Endodermal cell (in vitro differentiated cells): Measurements from ENCODE around the gene PSD. TPM values are rescaled to one million over a fixed set of nuclear protein-coding genes. Genes with fewer than 3 reads are reported as not detected.

Source experiments
- DNase-seq: peaks from one replicate; pipeline ENCODE4 v3.0.0-alpha.2; 2017
- H3K27ac ChIP-seq: 2 replicates; pipeline ENCODE4 v1.5.1; 2013; ENCODE audit warnings: mild to moderate bottlenecking, low read depth, low read length, moderate library complexity
- H3K27me3 ChIP-seq: 2 replicates; pipeline ENCODE4 v1.6.1; 2013; ENCODE audit warnings: mild to moderate bottlenecking, low read length, moderate library complexity; ENCODE audit not compliant: insufficient read depth, control insufficient read depth, poor library complexity, severe bottlenecking
- H3K36me3 ChIP-seq: 2 replicates; pipeline ENCODE4 v1.7.0; 2013; ENCODE audit warnings: mild to moderate bottlenecking, low read length, moderate library complexity; ENCODE audit not compliant: control insufficient read depth, insufficient read depth
- H3K4me1 ChIP-seq: one replicate; pipeline ENCODE4 v1.7.0; 2013; ENCODE audit warnings: low read length; ENCODE audit not compliant: control insufficient read depth, insufficient read depth
- H3K4me3 ChIP-seq: 2 replicates; pipeline ENCODE4 v1.5.1; 2013; ENCODE audit warnings: mild to moderate bottlenecking, low read length, moderate library complexity
- H3K9ac ChIP-seq: 2 replicates; pipeline ENCODE4 v1.6.1; 2013; ENCODE audit warnings: mild to moderate bottlenecking, low read length, moderate library complexity; ENCODE audit not compliant: poor library complexity, severe bottlenecking; ENCODE audit errors: extremely low read depth
- H3K9me3 ChIP-seq: 2 replicates; pipeline ENCODE4 v1.6.1; 2013; ENCODE audit warnings: mild to moderate bottlenecking, low read length, moderate library complexity; ENCODE audit not compliant: control insufficient read depth
- H3K27ac Mint-ChIP-seq: 2 replicates; pipeline ENCODE4 v1.8.0; 2020; ENCODE audit warnings: mixed read lengths
- H3K27me3 Mint-ChIP-seq: 2 replicates; pipeline ENCODE4 v1.8.0; 2021; ENCODE audit warnings: mild to moderate bottlenecking, mixed read lengths; ENCODE audit not compliant: insufficient read depth
- H3K36me3 Mint-ChIP-seq: 2 replicates; pipeline ENCODE4 v1.8.0; 2020; ENCODE audit warnings: low read depth, mixed read lengths
- H3K4me1 Mint-ChIP-seq: 2 replicates; pipeline ENCODE4 v1.8.0; 2020; ENCODE audit warnings: mixed read lengths
- H3K4me3 Mint-ChIP-seq: 2 replicates; pipeline ENCODE4 v1.8.0; 2020; ENCODE audit warnings: mild to moderate bottlenecking, moderate library complexity, mixed read lengths
- H3K9me3 Mint-ChIP-seq: 2 replicates; pipeline ENCODE4 v1.8.0; 2020; ENCODE audit warnings: mild to moderate bottlenecking, mixed read lengths
- CTCF ChIP-seq: fragments of 200-600 bp; sonication (generic); conservative IDR thresholded peaks from 2 replicates; pipeline ENCODE4 v1.5.0; 2021; ENCODE audit warnings: antibody characterized with exemption, mild to moderate bottlenecking
- WGBS, 2 experiments: methylation state at CpG; one replicate each; pipeline versions ENCODE4 v1.1.5 to v1.1.7; 2013; ENCODE audit warnings: missing lambda C conversion rate in 2 of 2, mixed read lengths in 1 of 2; ENCODE audit not compliant: insufficient coverage in 1 of 2, insufficient read length in 1 of 2; 5-methylcytosine and 5-hydroxymethylcytosine counted together
- total RNA-seq, 2 donors: library from RNA; stranded (reverse); fragmentation: NEBNext Ultra II Directional in 1 of 2; extraction: Animal tissue kit (Norgen Biotek cat#: 25700) in 1 of 2; gene quantifications; 2 replicates in 1 of 2; 3 replicates in 1 of 2; pipeline ENCODE4 v1.2.1, GENCODE V29; 2021

PSD gene
- total RNA-seq, 2 donors from 2014 or later, result 2.8 to 8.3 TPM

GRCh38 chr10:102465466-102465865 is 46.9 kb upstream of the PSD start:
- peaks cover 36% of the 10 kb centered on the region for H3K4me1 Mint-ChIP-seq
- Histone ChIP-seq H3K27ac (no peak overlapping the region), H3K4me1 (no peaks in the 10 kb centered on the region), H3K9ac (no peak overlapping the region), H3K4me3 (no peak overlapping the region), H3K36me3 (no peaks in the 10 kb centered on the region), H3K9me3 (no peaks in the 10 kb centered on the region), H3K27me3 (peaks cover 11% of the 10 kb centered on the region)
- TF ChIP-seq CTCF, result no peak
- no peak overlapping the region for H3K27ac Mint-ChIP-seq
- peaks cover 2% of the 10 kb centered on the region for H3K36me3 Mint-ChIP-seq
- H3K27me3 Mint-ChIP-seq, result peaks cover 15% of the 10 kb centered on the region
- peak; percentile 74 for DNase-seq
- H3K4me3 Mint-ChIP-seq, result no peak overlapping the region
- no peaks in the 10 kb centered on the region for H3K9me3 Mint-ChIP-seq
- 69 to 90% methylated on average over 2 to 3 of the region's 3 CpGs for WGBS, 2 experiments

GRCh38 chr10:102463983-102464382 is 45.4 kb upstream of the PSD start:
- TF ChIP-seq CTCF, result no peak
- H3K27me3 Mint-ChIP-seq, result peaks cover 26% of the 10 kb centered on the region
- H3K9me3 ChIP-seq, result no peaks in the 10 kb centered on the region
- no peak overlapping the region for H3K4me3 Mint-ChIP-seq
- 85 to 87% methylated on average over 4 to 10 of the region's 10 CpGs for WGBS, 2 experiments
- H3K4me1 Mint-ChIP-seq, result peaks cover 36% of the 10 kb centered on the region
- no peak overlapping the region for H3K27ac ChIP-seq
- H3K4me3 ChIP-seq, result peak overlapping the region; percentile 41
- peaks cover 24% of the 10 kb centered on the region for H3K27me3 ChIP-seq
- no peak overlapping the region for H3K9ac ChIP-seq
- H3K27ac Mint-ChIP-seq, result no peak overlapping the region
- no peak for DNase-seq
- no peaks in the 10 kb centered on the region for H3K36me3 ChIP-seq
- H3K4me1 ChIP-seq, result no peaks in the 10 kb centered on the region
- H3K9me3 Mint-ChIP-seq, result no peaks in the 10 kb centered on the region
- H3K36me3 Mint-ChIP-seq, result no peaks in the 10 kb centered on the region

DNA sequence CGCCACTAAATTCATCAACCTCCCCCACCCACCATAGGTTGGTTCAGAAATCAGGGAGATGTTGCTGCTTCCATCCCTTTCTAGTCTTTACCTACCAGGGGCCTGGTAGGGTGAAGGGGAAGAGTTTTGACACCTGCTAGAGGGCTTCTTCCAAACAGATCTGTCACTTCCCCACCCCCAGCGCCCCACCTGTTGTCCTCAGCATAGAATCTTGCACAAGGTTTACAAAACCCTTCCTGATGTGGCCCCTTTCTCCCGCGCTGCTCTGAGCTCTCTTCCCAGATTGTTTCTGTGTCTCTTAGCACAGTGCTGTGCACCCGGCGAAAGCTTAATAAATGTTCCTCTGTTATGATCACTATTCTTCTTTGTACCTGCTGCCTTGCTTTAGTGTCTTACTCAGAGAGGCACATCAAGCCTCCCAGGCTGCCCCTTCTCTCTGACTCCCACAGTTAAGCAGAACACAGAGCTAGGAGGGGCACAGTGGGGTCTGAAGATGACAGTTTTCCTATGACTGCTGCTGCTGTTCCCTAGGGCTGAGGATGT is 44.0 kb upstream of the PSD start:
- Mint-ChIP-seq H3K9me3 (no peaks in the 10 kb centered on the region), H3K27me3 (peaks cover 40% of the 10 kb centered on the region), H3K36me3 (no peaks in the 10 kb centered on the region), H3K27ac (no peak overlapping the region), H3K4me1 (peaks cover 36% of the 10 kb centered on the region), H3K4me3 (peak overlapping the region; percentile 39)
- H3K27ac ChIP-seq, result no peak overlapping the region
- H3K9me3 ChIP-seq, result no peaks in the 10 kb centered on the region
- H3K36me3 ChIP-seq, result no peaks in the 10 kb centered on the region
- no peak for DNase-seq
- no peak overlapping the region for H3K9ac ChIP-seq
- H3K4me3 ChIP-seq, result no peak overlapping the region
- H3K4me1 ChIP-seq, result no peaks in the 10 kb centered on the region
- peaks cover 38% of the 10 kb centered on the region for H3K27me3 ChIP-seq
- TF ChIP-seq CTCF, result no peak
- WGBS, 2 experiments, result 64 to 65% methylated on average over 3 to 6 of the region's 6 CpGs
